ENCODE data around the gene ZNF862. TPM values are rescaled to one million over a fixed set of nuclear protein-coding genes. Genes with fewer than 3 reads are reported as not detected.

The ZNF862 gene
- total RNA-seq, result 8.5 TPM
- polyA plus RNA-seq (ENCODE audit: insufficient read depth in 1 of 8, insufficient read length in 8 of 8, low replicate concordance in 1 of 8), result 10 to 100 TPM in 3 of 8 donors, 1 to 10 TPM in 5; 7.9 to 15.4 (median 8.9) TPM
- long read RNA-seq, donor 1, result 0 reads
- long read RNA-seq, donor 2, result 0 reads
- long read RNA-seq, donor 3, result 0 reads
- long read RNA-seq, donor 4, result 0 reads
- long read RNA-seq, donor 5, result 0 reads
- long read RNA-seq, donor 6, result 0 reads
- long read RNA-seq, donor 7, partial matches to known transcripts, result 0 of 1 reads
- long read RNA-seq, donor 7, other reads (novel, unspliced or antisense), result 0 of 1 reads
- long read RNA-seq, donor 8, result 0 reads
- long read RNA-seq, donor 9, result 0 reads
- long read RNA-seq, donor 10, result 0 reads
- long read RNA-seq, donor 11, result 0 reads

DNA sequence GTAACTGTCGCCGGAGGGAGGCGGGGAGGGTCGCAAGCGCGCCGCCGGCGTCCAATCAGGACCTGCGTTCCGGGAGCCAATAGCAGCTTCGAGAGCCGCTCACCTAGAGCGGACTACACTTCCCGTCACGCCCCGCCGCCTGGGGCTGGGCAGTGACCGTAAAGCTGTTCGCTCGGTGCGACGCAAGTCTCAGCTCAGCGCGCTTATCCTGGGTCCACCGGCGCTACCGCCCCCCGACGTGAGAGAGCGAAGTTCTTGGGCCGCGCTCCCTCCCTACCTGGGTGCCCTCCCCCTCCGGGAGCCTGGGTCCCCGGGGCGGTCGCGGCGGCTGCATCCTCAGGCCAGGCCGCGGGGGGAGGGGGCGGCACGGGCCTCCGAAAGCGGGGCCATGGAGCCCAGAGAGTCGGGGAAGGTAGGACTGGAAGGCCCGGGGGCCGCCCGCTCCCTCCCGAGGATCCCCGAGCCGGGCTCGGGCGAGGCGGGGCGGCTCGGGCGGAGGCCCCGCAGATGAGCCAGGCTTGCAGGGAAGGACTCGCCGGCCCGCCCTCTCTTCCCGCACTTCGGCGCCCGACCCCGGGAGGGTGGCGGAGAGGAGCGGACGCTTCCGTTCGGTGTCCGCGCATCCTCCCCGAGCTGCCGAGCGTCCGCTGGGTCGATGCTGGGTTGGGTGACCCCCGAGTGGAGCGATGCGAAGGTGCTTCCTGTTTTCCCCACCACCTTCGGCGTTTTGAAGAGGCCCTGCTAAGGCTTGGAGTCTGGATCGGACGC lies at the start of gene ZNF862:
Gene ZNF862, plus strand, starts transcription at position 152 of the 768 bp plus-strand sequence. Its CDS starts 237 bp downstream, at position 389.
- Histone ChIP-seq H3K4me3 (ENCODE audit: low read length) (peak within 1 kb of the TSS; percentile 77), H3K27me3 (ENCODE audit: control insufficient read depth, insufficient read depth, low read length) (peaks cover 2% of the 10 kb centered on the region), H3K27ac (ENCODE audit: low read length) (peak within 1 kb of the TSS; percentile 59), H3K9me3 (replicated peaks; ENCODE audit: control insufficient read depth, low read depth, low read length) (no peaks in the 10 kb centered on the region), H3K36me3 (ENCODE audit: control insufficient read depth, insufficient read depth, low read length) (no peaks in the 10 kb centered on the region), H3K4me1 (ENCODE audit: control insufficient read depth, insufficient read depth, low read length) (peaks cover 9% of the 10 kb centered on the region)
- WGBS (ENCODE audit: insufficient coverage), result under 1% methylated on average over 74 of the region's 86 CpGs
- peak; percentile 99 for DNase-seq

DNA sequence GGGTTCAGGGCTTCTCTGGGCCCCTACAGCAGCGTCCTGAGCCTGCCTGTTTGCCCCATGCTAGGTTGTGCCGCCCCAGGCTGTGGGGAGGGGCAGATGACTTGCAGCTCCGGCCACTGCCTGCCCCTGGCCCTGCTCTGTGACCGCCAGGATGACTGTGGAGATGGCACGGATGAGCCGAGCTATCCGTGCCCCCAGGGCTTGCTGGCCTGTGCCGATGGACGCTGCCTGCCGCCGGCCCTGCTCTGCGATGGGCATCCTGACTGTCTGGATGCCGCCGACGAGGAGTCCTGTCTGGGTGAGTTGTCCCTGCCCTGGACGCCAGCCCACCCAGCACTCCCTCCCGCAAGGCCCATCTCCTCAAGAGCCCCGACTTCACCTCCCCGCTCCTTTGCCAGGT lies 49.1 kb upstream of the ZNF862 start:
- peaks cover 54% of the 10 kb centered on the region for H3K27me3 ChIP-seq (ENCODE audit: control insufficient read depth, insufficient read depth, low read length)
- DNase-seq, result no peak

DNA sequence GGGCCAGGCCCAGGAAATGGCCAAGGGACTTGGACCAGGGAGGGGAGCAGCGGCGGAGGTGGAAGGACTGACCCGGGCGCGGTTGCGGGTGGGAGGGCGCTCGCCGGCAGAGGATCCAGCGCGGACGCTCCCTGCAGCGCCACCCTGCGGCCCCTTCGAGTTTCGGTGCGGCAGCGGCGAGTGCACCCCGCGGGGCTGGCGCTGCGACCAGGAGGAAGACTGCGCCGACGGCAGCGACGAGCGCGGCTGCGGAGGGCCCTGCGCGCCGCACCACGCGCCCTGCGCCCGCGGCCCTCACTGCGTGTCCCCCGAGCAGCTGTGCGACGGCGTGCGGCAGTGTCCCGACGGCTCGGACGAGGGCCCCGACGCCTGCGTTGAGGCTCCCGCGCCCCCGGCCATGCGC lies 48.0 kb upstream of the ZNF862 start:
- H3K4me1 ChIP-seq (ENCODE audit: control insufficient read depth, insufficient read depth, low read length), result peaks cover 4% of the 10 kb centered on the region
- no peak overlapping the region for H3K27ac ChIP-seq (ENCODE audit: low read length)
- no peak overlapping the region for H3K4me3 ChIP-seq (ENCODE audit: low read length)
- no peak for DNase-seq
- H3K9me3 ChIP-seq (replicated peaks; ENCODE audit: control insufficient read depth, low read depth, low read length), result no peaks in the 10 kb centered on the region
- WGBS (ENCODE audit: insufficient coverage), result 3% methylated on average over 56 of the region's 56 CpGs
- no peaks in the 10 kb centered on the region for H3K36me3 ChIP-seq (ENCODE audit: control insufficient read depth, insufficient read depth, low read length)
- peaks cover 51% of the 10 kb centered on the region for H3K27me3 ChIP-seq (ENCODE audit: control insufficient read depth, insufficient read depth, low read length)

More for the DNA sequence above, 49.1 kb upstream of the ZNF862 start:
- Histone ChIP-seq H3K4me3 (ENCODE audit: low read length) (no peak overlapping the region), H3K27ac (ENCODE audit: low read length) (no peak overlapping the region), H3K4me1 (ENCODE audit: control insufficient read depth, insufficient read depth, low read length) (peaks cover 4% of the 10 kb centered on the region), H3K9me3 (replicated peaks; ENCODE audit: control insufficient read depth, low read depth, low read length) (no peaks in the 10 kb centered on the region), H3K36me3 (ENCODE audit: control insufficient read depth, insufficient read depth, low read length) (no peaks in the 10 kb centered on the region)
- WGBS (ENCODE audit: insufficient coverage), result 91% methylated on average over 15 of the region's 19 CpGs

DNA sequence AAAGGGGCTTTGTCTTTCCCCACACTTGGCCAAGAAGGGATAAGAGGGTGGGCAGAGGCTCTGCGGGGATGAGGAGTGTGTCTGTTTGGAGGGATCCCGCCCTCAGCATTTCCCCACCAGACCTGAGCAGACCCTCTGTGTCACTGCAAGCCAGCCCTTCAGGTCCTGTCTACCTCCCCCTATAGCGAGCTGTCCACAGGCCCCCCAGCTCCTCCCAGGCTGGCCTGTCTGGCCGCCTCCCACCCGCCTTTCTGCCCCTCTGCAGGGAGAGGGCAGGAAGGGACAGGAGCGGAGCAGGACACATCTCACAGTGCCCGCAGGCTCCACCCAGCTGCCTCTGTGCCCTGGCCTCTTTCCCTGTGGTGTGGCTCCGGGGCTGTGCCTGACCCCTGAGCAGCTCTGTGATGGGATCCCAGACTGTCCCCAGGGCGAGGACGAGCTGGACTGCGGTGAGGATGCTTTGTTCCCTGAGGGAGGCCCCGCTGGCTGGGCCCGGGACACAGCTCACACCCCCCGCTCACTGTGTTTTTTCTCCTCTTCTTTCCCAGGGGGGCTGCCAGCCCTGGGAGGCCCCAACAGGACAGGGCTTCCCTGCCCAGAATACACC lies 47.3 kb upstream of the ZNF862 start:
- H3K27me3 ChIP-seq (ENCODE audit: control insufficient read depth, insufficient read depth, low read length), result peaks cover 51% of the 10 kb centered on the region

DNA sequence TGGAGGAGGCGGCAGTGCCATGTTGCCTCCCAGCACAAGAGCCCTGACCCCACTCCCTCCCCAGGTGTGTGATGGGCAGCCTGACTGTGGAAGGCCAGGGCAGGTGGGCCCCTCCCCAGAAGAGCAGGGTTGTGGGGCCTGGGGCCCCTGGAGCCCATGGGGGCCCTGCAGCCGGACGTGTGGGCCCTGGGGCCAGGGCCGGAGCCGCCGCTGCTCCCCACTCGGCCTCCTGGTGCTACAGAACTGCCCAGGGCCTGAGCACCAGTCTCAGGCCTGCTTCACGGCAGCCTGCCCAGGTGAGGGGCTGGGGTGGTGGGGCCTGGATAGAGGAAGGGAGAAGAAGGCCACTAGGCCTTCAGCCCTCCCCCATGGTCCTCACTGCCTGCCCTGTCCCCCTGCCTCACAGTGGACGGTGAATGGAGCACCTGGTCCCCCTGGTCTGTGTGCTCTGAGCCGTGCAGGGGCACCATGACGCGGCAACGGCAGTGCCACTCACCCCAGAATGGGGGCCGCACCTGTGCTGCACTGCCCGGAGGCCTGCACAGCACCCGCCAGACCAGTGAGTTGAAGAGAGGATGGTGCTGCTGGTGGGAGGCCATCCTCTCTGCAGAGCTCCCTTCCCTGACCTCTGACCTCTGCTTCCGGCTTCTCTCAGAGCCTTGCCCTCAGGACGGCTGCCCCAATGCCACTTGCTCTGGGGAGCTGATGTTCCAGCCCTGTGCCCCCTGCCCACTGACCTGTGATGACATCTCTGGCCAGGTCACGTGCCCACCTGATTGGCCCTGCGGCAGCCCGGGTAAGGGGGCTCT lies 46.6 kb upstream of the ZNF862 start:
- no peak for DNase-seq
- Histone ChIP-seq H3K27me3 (ENCODE audit: control insufficient read depth, insufficient read depth, low read length) (peaks cover 45% of the 10 kb centered on the region), H3K36me3 (ENCODE audit: control insufficient read depth, insufficient read depth, low read length) (no peaks in the 10 kb centered on the region), H3K4me1 (ENCODE audit: control insufficient read depth, insufficient read depth, low read length) (peaks cover 4% of the 10 kb centered on the region), H3K4me3 (ENCODE audit: low read length) (no peak overlapping the region), H3K27ac (ENCODE audit: low read length) (no peak overlapping the region), H3K9me3 (replicated peaks; ENCODE audit: control insufficient read depth, low read depth, low read length) (no peaks in the 10 kb centered on the region)
- WGBS (ENCODE audit: insufficient coverage), result 87% methylated on average over 15 of the region's 21 CpGs

More for the DNA sequence above, 47.3 kb upstream of the ZNF862 start:
- H3K4me1 ChIP-seq (ENCODE audit: control insufficient read depth, insufficient read depth, low read length), result peaks cover 4% of the 10 kb centered on the region
- no peak overlapping the region for H3K4me3 ChIP-seq (ENCODE audit: low read length)
- H3K9me3 ChIP-seq (replicated peaks; ENCODE audit: control insufficient read depth, low read depth, low read length), result no peaks in the 10 kb centered on the region
- H3K27ac ChIP-seq (ENCODE audit: low read length), result no peak overlapping the region
- H3K36me3 ChIP-seq (ENCODE audit: control insufficient read depth, insufficient read depth, low read length), result no peaks in the 10 kb centered on the region
- WGBS (ENCODE audit: insufficient coverage), result 76% methylated on average over 9 of the region's 14 CpGs
- DNase-seq, result no peak

DNA sequence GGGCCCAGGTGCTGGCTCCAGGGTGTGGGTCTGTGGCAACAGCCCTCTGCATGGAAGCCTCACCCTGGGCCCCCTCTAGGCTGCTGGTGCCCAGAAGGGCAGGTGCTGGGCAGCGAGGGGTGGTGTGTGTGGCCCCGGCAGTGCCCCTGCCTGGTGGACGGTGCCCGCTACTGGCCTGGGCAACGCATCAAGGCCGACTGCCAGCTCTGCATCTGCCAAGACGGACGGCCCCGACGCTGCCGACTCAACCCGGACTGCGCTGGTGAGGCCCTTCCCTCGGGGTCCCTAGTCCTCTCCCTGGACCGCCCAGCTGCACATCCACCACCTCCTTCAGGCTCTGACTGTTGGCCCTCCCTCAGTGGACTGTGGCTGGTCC lies 46.0 kb upstream of the ZNF862 start:
- H3K27me3 ChIP-seq (ENCODE audit: control insufficient read depth, insufficient read depth, low read length), result peaks cover 41% of the 10 kb centered on the region
- 86% methylated on average over 15 of the region's 15 CpGs for WGBS (ENCODE audit: insufficient coverage)
- H3K9me3 ChIP-seq (replicated peaks; ENCODE audit: control insufficient read depth, low read depth, low read length), result no peaks in the 10 kb centered on the region

DNA sequence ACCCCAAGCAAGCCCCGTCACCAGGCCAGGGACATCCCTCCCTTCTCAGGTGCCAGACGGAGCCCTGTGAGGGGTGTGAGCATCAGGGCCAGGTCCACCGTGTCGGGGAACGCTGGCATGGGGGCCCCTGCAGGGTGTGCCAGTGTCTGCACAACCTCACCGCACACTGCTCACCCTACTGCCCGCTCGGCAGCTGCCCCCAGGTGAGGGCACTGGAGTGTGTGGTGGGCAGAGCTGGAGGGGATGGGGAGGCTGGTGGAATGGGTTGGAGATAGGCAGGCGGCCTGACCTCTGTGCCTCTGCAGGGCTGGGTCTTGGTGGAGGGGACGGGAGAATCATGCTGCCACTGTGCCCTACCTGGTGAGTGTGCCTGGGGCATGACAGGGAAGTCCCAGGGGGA lies 44.9 kb upstream of the ZNF862 start:
- Histone ChIP-seq H3K4me3 (ENCODE audit: low read length) (no peak overlapping the region), H3K9me3 (replicated peaks; ENCODE audit: control insufficient read depth, low read depth, low read length) (no peaks in the 10 kb centered on the region), H3K4me1 (ENCODE audit: control insufficient read depth, insufficient read depth, low read length) (peaks cover 4% of the 10 kb centered on the region), H3K36me3 (ENCODE audit: control insufficient read depth, insufficient read depth, low read length) (no peaks in the 10 kb centered on the region), H3K27me3 (ENCODE audit: control insufficient read depth, insufficient read depth, low read length) (peaks cover 30% of the 10 kb centered on the region), H3K27ac (ENCODE audit: low read length) (no peak overlapping the region)
- no peak for DNase-seq
- WGBS (ENCODE audit: insufficient coverage), result 86% methylated on average over 3 of the region's 10 CpGs

More for the DNA sequence above, 46.0 kb upstream of the ZNF862 start:
- DNase-seq, result no peak
- no peak overlapping the region for H3K27ac ChIP-seq (ENCODE audit: low read length)
- H3K4me1 ChIP-seq (ENCODE audit: control insufficient read depth, insufficient read depth, low read length), result peaks cover 4% of the 10 kb centered on the region
- H3K36me3 ChIP-seq (ENCODE audit: control insufficient read depth, insufficient read depth, low read length), result no peaks in the 10 kb centered on the region
- no peak overlapping the region for H3K4me3 ChIP-seq (ENCODE audit: low read length)

DNA sequence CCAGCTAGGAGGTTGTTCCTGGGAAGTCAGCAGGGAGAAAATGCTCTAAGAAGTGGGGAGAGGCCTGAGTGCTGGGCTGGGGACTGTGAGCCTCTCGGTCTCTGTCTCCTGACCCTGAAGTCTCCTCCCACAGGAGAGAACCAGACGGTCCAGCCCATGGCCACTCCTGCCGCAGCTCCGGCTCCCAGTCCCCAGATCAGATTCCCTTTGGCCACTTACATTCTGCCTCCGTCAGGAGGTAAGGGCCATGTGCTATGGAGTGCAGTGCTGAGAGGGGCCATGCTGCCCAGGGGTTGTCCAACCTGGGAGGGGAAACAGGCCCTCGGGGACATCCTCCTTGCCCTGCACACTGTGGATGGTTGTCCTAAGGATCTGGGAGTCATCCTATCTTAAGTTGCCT lies 43.5 kb upstream of the ZNF862 start:
- H3K36me3 ChIP-seq (ENCODE audit: control insufficient read depth, insufficient read depth, low read length), result no peaks in the 10 kb centered on the region
- 29% methylated on average over 1 of the region's 6 CpGs for WGBS (ENCODE audit: insufficient coverage)

DNA sequence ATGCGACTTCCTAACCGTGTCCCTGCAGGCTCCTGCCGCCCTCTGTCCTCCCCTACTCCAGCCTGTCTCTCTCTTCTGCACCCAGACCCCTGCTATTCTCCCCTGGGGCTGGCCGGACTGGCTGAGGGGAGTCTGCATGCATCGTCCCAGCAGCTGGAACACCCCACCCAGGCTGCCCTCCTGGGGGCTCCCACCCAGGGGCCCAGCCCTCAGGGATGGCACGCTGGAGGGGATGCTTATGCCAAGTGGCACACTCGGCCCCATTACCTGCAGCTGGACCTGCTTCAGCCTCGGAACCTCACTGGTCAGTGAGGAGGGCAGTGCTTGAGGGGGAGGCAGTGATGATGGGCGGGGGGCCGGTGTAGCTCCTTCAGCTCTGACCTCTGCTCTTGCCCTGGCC lies 43.0 kb upstream of the ZNF862 start:
- no peaks in the 10 kb centered on the region for H3K36me3 ChIP-seq (ENCODE audit: control insufficient read depth, insufficient read depth, low read length)
- no peak overlapping the region for H3K27ac ChIP-seq (ENCODE audit: low read length)
- H3K27me3 ChIP-seq (ENCODE audit: control insufficient read depth, insufficient read depth, low read length), result peaks cover 12% of the 10 kb centered on the region
- no peak overlapping the region for H3K4me3 ChIP-seq (ENCODE audit: low read length)
- no peak for DNase-seq
- 73% methylated on average over 5 of the region's 10 CpGs for WGBS (ENCODE audit: insufficient coverage)
- no peaks in the 10 kb centered on the region for H3K9me3 ChIP-seq (replicated peaks; ENCODE audit: control insufficient read depth, low read depth, low read length)
- H3K4me1 ChIP-seq (ENCODE audit: control insufficient read depth, insufficient read depth, low read length), result no peaks in the 10 kb centered on the region

More for the DNA sequence above, 43.5 kb upstream of the ZNF862 start:
- no peaks in the 10 kb centered on the region for H3K9me3 ChIP-seq (replicated peaks; ENCODE audit: control insufficient read depth, low read depth, low read length)
- H3K4me1 ChIP-seq (ENCODE audit: control insufficient read depth, insufficient read depth, low read length), result peaks cover 4% of the 10 kb centered on the region
- H3K27me3 ChIP-seq (ENCODE audit: control insufficient read depth, insufficient read depth, low read length), result peaks cover 16% of the 10 kb centered on the region
- no peak overlapping the region for H3K4me3 ChIP-seq (ENCODE audit: low read length)
- no peak for DNase-seq
- H3K27ac ChIP-seq (ENCODE audit: low read length), result no peak overlapping the region
